Osteoblast (primary cell): Measurements from ENCODE around the gene LRRC18. TPM values are rescaled to one million over a fixed set of nuclear protein-coding genes. Genes with fewer than 3 reads are reported as not detected.

Source experiments
- DNase-seq: peaks from one replicate; pipeline ENCODE4 v3.0.0; 2011; ENCODE audit warnings: low spot score, mixed read lengths; ENCODE audit not compliant: insufficient read length; ENCODE audit errors: missing footprints
- H2AFZ ChIP-seq: 2 replicates; pipeline ENCODE4 v1.6.0; 2011; ENCODE audit warnings: mild to moderate bottlenecking, low read length
- H3K27ac ChIP-seq: 2 replicates; pipeline ENCODE4 v1.5.1; 2011; ENCODE audit warnings: mild to moderate bottlenecking, low read depth, low read length, moderate library complexity
- H3K27me3 ChIP-seq: 2 replicates; pipeline ENCODE4 v1.6.0; 2012; ENCODE audit warnings: mild to moderate bottlenecking, control low read depth, inconsistent platforms, low read length, moderate library complexity; ENCODE audit not compliant: insufficient read depth
- H3K36me3 ChIP-seq: 2 replicates; pipeline ENCODE4 v1.5.1; 2011; ENCODE audit warnings: mild to moderate bottlenecking, low read length, control low read depth, moderate library complexity; ENCODE audit not compliant: insufficient read depth
- H3K4me1 ChIP-seq: 2 replicates; pipeline ENCODE4 v1.5.1; 2011; ENCODE audit warnings: mild to moderate bottlenecking, low read length, control low read depth, moderate library complexity; ENCODE audit not compliant: insufficient read depth
- H3K4me2 ChIP-seq: 2 replicates; pipeline ENCODE4 v1.6.0; 2011; ENCODE audit warnings: mild to moderate bottlenecking, low read length; ENCODE audit not compliant: insufficient read depth
- H3K4me3 ChIP-seq: fragments of 200-600 bp; sonication (generic); 3 replicates; pipeline ENCODE4 v1.5.1; 2012; ENCODE audit warnings: mild to moderate bottlenecking, low read length, inconsistent platforms; ENCODE audit not compliant: insufficient read depth
- H3K79me2 ChIP-seq: 2 replicates; pipeline ENCODE4 v1.6.0; 2012; ENCODE audit warnings: mild to moderate bottlenecking, low read length, control low read depth, inconsistent platforms; ENCODE audit not compliant: insufficient read depth
- H3K9me3 ChIP-seq: 2 replicates; pipeline ENCODE4 v1.5.1; 2011; ENCODE audit warnings: low read depth, low read length, control low read depth
- H4K20me1 ChIP-seq: 2 replicates; pipeline ENCODE4 v1.6.0; 2012; ENCODE audit warnings: mild to moderate bottlenecking, low read length, control low read depth; ENCODE audit not compliant: insufficient read depth
- CTCF ChIP-seq: IDR thresholded peaks from 2 replicates; pipeline ENCODE4 v1.5.1; 2011; ENCODE audit warnings: mild to moderate bottlenecking, low read depth, low read length, moderate library complexity; ENCODE audit errors: extremely low read depth
- total RNA-seq: library from RNA; depleted of rRNA; stranded (reverse); fragments of >200 nt; gene quantifications from 2 replicates; pipeline ENCODE4 v1.2.3, GENCODE V29; 2012

LRRC18 gene
- total RNA-seq: not detected in 2 replicates

- TF ChIP-seq CTCF: no peak
- H4K20me1 ChIP-seq: no peaks in the 10 kb centered on the region
Measured at GRCh38 chr10:48939790-48940325, at the start of gene LRRC18. Gene LRRC18, minus strand, starts transcription at chr10:48939840. Its CDS starts 25,685 bp downstream, at chr10:48914155.

GRCh38 chr10:48985621-48986158 lies 46.0 kb upstream of the LRRC18 start:
- H3K27me3 ChIP-seq: peaks cover 7% of the 10 kb centered on the region
- no peaks in the 10 kb centered on the region for H3K4me1 ChIP-seq
- no peaks in the 10 kb centered on the region for H3K36me3 ChIP-seq
- H4K20me1 ChIP-seq: no peaks in the 10 kb centered on the region
- no peak for TF ChIP-seq CTCF
- DNase-seq: no peak
- no peaks in the 10 kb centered on the region for H3K9me3 ChIP-seq
- H3K79me2 ChIP-seq: no peaks in the 10 kb centered on the region
- no peak overlapping the region for H2AFZ ChIP-seq
- H3K4me3 ChIP-seq: no peak overlapping the region
- H3K4me2 ChIP-seq: no peak overlapping the region
- no peak overlapping the region for H3K27ac ChIP-seq

More at GRCh38 chr10:48939790-48940325, at the start of gene LRRC18:
- DNase-seq: no peak
- Histone ChIP-seq H3K4me3 (no peak within 1 kb of the TSS), H3K9me3 (no peaks in the 10 kb centered on the region), H2AFZ (no peak within 1 kb of the TSS), H3K27me3 (peaks cover 5% of the 10 kb centered on the region), H3K36me3 (no peaks in the 10 kb centered on the region), H3K4me1 (no peaks in the 10 kb centered on the region), H3K4me2 (no peak within 1 kb of the TSS), H3K79me2 (no peaks in the 10 kb centered on the region), H3K27ac (no peak within 1 kb of the TSS)

GRCh38 chr10:48983648-48984351 lies 44.2 kb upstream of the LRRC18 start:
- H3K27ac ChIP-seq: no peak overlapping the region
- H3K4me2 ChIP-seq: no peak overlapping the region
- H4K20me1 ChIP-seq: no peaks in the 10 kb centered on the region
- H3K4me1 ChIP-seq: no peaks in the 10 kb centered on the region
- H2AFZ ChIP-seq: no peak overlapping the region
- H3K4me3 ChIP-seq: no peak overlapping the region
- no peaks in the 10 kb centered on the region for H3K79me2 ChIP-seq
- H3K9me3 ChIP-seq: no peaks in the 10 kb centered on the region
- H3K27me3 ChIP-seq: peaks cover 7% of the 10 kb centered on the region
- no peaks in the 10 kb centered on the region for H3K36me3 ChIP-seq
- no peak for DNase-seq
- TF ChIP-seq CTCF: peak; percentile 12

- H3K4me1 ChIP-seq: no peaks in the 10 kb centered on the region
- peaks cover under 1% of the 10 kb centered on the region for H3K27me3 ChIP-seq
- H2AFZ ChIP-seq: no peak overlapping the region
- no peak overlapping the region for H3K27ac ChIP-seq
- H3K36me3 ChIP-seq: no peaks in the 10 kb centered on the region
- no peaks in the 10 kb centered on the region for H3K79me2 ChIP-seq
- no peaks in the 10 kb centered on the region for H3K9me3 ChIP-seq
- no peak for DNase-seq
- H3K4me3 ChIP-seq: no peak overlapping the region
- no peaks in the 10 kb centered on the region for H4K20me1 ChIP-seq
- no peak overlapping the region for H3K4me2 ChIP-seq
- no peak for TF ChIP-seq CTCF
Measured at GRCh38 chr10:48982584-48982983, 42.9 kb upstream of the LRRC18 start.
